Activated CD4-positive, alpha-beta memory T cell treated with anti-CD3 and anti-CD28 coated beads, Interleukin-2, amount 10 ng/mL, durations not matched to agents 7 days and 5 days (primary cell): ENCODE results near the gene SCFD1. TPM values are rescaled to one million over a fixed set of nuclear protein-coding genes. Genes with fewer than 3 reads are reported as not detected.
"Not testable (repeated sequence)": the region's sequence is repeated elsewhere in the genome, so short reads cannot be mapped to it uniquely, and the experiment has no call there.

Experiments used
- CTCF ChIA-PET: fragments of 350-600 bp; sonication (Branson Sonifier 250); formaldehyde crosslinking; loops from one replicate; lab custom pipeline; 2021; ENCODE audit warnings: antibody characterized with exemption, inconsistent platforms; lab: Charles Lee
- POLR2A ChIA-PET: fragments of 350-600 bp; sonication (Branson Sonifier 250); formaldehyde crosslinking; loops from one replicate; lab custom pipeline; 2021; ENCODE audit warnings: antibody characterized with exemption; lab: Charles Lee
- DNase-seq: peaks from one replicate; pipeline ENCODE4 v3.0.0-alpha.2; 2020
- H3K27ac Mint-ChIP-seq: one replicate; pipeline ENCODE4 v1.8.0; 2021; ENCODE audit warnings: mild to moderate bottlenecking, mixed read lengths
- H3K27me3 Mint-ChIP-seq: one replicate; pipeline ENCODE4 v1.8.0; 2021; ENCODE audit warnings: mixed read lengths
- H3K36me3 Mint-ChIP-seq: one replicate; pipeline ENCODE4 v1.8.0; 2021; ENCODE audit warnings: low read depth, mixed read lengths
- H3K4me1 Mint-ChIP-seq: one replicate; pipeline ENCODE4 v1.8.0; 2021; ENCODE audit warnings: mixed read lengths
- H3K4me3 Mint-ChIP-seq: one replicate; pipeline ENCODE4 v1.8.0; 2021; ENCODE audit warnings: mild to moderate bottlenecking, mixed read lengths
- H3K9me3 Mint-ChIP-seq: one replicate; pipeline ENCODE4 v1.8.0; 2021; ENCODE audit warnings: mixed read lengths
- total RNA-seq, 2 experiments: library from RNA; stranded (reverse); gene quantifications; one replicate each; pipeline ENCODE4 v1.2.3, GENCODE V29; 2021

SCFD1 gene
- total RNA-seq, 2 experiments from 2014 or later: 61.8 to 65.4 TPM

DNA sequence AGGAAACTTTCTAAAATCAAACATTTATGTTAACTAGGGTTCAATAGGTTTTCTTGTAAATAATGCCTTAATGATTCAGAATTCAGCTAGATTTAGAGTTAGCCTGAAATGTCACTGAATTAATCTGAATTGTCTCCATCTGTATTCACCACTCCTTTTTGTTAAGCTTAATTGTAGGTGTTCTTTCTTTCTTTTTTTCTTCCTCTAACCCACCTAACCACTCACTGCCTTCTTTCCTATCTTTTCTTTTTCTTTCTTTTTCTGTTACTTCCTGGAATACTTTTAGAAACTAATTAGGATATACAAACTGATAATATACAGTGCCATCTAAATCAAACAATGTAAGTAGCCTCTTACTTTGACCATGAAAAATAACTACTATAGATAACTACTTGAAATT, 33.2 kb upstream of the SCFD1 start:
- H3K36me3 Mint-ChIP-seq: peaks cover 74% of the 10 kb centered on the region

DNA sequence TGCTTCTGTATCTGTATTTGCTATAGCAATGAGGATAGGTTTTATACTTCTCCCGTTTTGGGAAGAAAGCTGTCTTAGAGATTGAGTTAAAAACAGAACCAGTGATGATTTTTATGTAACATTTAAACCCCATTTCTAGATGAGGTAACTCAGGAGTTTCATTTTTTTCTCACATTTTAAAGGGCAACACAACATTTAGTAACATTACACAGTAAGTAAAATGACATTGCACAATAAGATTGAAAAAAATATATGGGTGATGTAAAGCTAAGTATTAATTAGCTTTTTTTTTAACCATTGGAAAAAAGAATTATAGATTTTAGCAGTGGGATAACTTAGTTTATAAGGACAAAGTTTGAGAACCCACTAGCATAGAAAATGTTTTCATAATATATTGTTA, 25.2 kb upstream of the SCFD1 start:
- Mint-ChIP-seq H3K4me1 (no peaks in the 10 kb centered on the region), H3K27ac (no peak overlapping the region), H3K9me3 (no peaks in the 10 kb centered on the region), H3K36me3 (peaks cover 36% of the 10 kb centered on the region), H3K4me3 (no peak overlapping the region), H3K27me3 (no peaks in the 10 kb centered on the region)
- ChIA-PET CTCF (no interaction called here), POLR2A (no interaction called here)
- DNase-seq: no peak

More for the DNA sequence above, 33.2 kb upstream of the SCFD1 start:
- no peak overlapping the region for H3K4me3 Mint-ChIP-seq
- no peak overlapping the region for H3K27ac Mint-ChIP-seq
- CTCF ChIA-PET: no interaction called here
- no peak for DNase-seq
- POLR2A ChIA-PET: interaction anchor here (1.1 kb wide), 1 partner anchor 33 kb away, joined by 3 read pairs; the partner anchor contains the start of gene SCFD1
- no peaks in the 10 kb centered on the region for H3K27me3 Mint-ChIP-seq
- peaks cover 13% of the 10 kb centered on the region for H3K4me1 Mint-ChIP-seq
- peaks cover 2% of the 10 kb centered on the region for H3K9me3 Mint-ChIP-seq

DNA sequence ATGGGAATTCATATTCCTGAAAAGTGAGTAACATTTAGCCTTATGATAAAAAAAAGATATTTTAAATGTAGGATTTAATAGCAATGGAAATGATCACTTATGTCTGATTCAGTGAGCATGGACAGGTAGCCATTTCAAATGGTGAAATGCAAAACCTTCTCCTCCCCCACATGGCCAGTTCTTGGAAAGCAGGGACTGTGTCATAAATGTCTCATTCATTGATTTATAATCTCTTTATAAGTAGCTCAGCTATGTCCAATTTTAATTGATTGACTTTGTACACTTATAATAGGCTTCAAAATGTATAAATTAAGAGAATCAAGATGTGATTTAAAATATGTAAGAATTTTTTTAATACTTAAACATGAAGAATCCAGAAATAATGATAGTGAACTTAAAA, 24.6 kb upstream of the SCFD1 start:
- POLR2A ChIA-PET: no interaction called here

DNA sequence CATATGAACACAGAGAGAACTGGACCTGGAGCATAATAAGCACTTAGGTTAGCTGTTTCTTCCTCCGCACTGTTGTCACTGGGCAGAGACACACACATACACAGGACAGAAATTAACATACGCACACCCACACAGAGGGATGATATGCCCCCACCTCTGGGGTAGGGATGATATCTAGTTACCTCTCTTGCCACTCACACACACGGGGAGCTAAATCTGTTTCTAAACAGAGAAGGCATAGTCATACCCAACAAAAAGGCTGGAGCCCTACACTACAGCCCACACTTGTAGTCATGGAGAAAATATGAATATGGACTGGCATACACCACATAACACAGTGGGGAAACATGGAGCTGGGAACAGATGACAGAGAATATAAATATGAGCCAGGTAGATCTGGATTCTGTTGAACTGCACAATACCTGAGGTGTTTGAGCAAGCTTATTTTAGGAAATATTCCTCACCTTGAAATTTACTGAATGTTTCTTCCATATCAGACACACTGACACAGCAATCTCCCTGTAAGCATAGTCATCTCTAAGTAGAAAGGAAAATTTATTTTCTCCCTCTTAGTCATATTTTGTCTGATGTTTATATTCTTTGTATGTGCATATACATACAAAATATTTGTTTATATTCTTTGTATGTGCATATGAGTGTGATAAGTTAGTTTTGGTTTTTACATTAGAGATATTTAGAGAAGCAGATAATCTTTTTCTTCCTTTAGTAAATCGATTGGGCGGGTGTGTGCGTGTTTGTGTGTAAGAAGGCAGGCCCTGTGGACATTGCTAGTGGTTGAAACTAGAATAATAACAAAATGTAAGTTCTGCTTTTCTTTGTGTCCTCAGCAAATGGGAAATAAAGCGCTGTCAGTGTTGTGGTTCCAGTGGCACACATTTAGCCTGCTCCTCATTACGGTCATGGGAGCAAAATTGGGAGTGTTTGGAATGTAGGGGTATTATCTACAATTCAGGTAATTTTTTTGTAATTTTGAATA, 20.9 kb upstream of the SCFD1 start:
- ChIA-PET CTCF (no interaction called here), POLR2A (no interaction called here)
- no peaks in the 10 kb centered on the region for H3K27me3 Mint-ChIP-seq
- no peaks in the 10 kb centered on the region for H3K4me1 Mint-ChIP-seq
- H3K36me3 Mint-ChIP-seq: peaks cover 46% of the 10 kb centered on the region
- no peaks in the 10 kb centered on the region for H3K9me3 Mint-ChIP-seq
- no peak overlapping the region for H3K27ac Mint-ChIP-seq
- DNase-seq: no peak
- H3K4me3 Mint-ChIP-seq: no peak overlapping the region

More for the DNA sequence above, 24.6 kb upstream of the SCFD1 start:
- peaks cover 34% of the 10 kb centered on the region for H3K36me3 Mint-ChIP-seq
- H3K9me3 Mint-ChIP-seq: no peaks in the 10 kb centered on the region
- no peaks in the 10 kb centered on the region for H3K27me3 Mint-ChIP-seq
- CTCF ChIA-PET: no interaction called here
- no peaks in the 10 kb centered on the region for H3K4me1 Mint-ChIP-seq
- H3K27ac Mint-ChIP-seq: no peak overlapping the region
- no peak for DNase-seq
- no peak overlapping the region for H3K4me3 Mint-ChIP-seq

DNA sequence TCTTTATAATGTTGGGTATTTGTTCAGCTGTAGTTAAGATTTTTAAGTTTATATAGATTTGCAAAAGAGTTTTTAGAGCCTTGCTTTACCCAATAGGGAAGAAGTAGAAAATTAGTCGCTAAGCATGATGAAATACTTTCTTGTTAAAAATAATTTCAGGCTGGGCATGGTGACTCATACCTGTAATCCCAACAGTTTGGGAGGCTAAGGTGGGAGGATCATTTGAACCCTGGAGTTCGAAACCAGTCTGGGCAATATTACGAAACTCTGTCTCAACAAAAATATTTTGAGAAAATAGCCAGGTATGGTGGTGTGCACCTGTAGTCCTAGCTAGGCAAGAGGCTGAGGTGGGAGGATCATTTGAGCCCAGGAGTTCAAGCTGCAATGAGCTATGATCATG, 18.7 kb upstream of the SCFD1 start:
- Mint-ChIP-seq H3K36me3 (peaks cover 50% of the 10 kb centered on the region), H3K4me3 (no peak overlapping the region), H3K27me3 (no peaks in the 10 kb centered on the region), H3K27ac (no peak overlapping the region), H3K9me3 (no peaks in the 10 kb centered on the region), H3K4me1 (no peaks in the 10 kb centered on the region)
- ChIA-PET CTCF (no interaction called here), POLR2A (interaction anchor here (1.1 to 2.4 kb wide), 2 partner anchors 11 to 20 kb away, joined by 3 to 13 read pairs; partner anchors contain the start of gene SCFD1)
- DNase-seq: no peak

DNA sequence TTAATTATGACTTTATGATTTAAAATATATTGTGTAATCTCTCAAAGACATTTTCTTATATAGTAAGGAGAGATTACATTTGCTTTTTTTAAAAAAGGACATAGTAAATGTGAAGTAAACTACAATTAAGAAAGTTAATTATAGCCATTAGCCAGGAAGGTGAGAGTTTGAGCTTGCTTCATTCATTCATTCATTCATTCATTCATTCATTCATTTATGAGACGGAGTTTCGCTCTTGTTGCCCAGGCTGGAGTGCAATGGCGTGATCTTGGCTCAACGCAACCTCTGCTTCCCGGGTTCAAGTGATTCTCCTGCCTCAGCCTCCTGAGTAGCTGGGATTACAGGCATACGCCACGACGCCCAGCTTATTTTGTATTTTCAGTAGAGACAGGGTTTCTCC, 17.4 kb upstream of the SCFD1 start:
- H3K27ac Mint-ChIP-seq, H3K4me3 Mint-ChIP-seq, H3K9me3 Mint-ChIP-seq, DNase-seq, H3K27me3 Mint-ChIP-seq, H3K4me1 Mint-ChIP-seq, CTCF ChIA-PET: not testable (repeated sequence)
- peaks cover 50% of the 10 kb centered on the region for H3K36me3 Mint-ChIP-seq
- POLR2A ChIA-PET: interaction anchor here (2.4 kb wide), 1 partner anchor 18 kb away, joined by 13 read pairs; the partner anchor contains the start of gene SCFD1

DNA sequence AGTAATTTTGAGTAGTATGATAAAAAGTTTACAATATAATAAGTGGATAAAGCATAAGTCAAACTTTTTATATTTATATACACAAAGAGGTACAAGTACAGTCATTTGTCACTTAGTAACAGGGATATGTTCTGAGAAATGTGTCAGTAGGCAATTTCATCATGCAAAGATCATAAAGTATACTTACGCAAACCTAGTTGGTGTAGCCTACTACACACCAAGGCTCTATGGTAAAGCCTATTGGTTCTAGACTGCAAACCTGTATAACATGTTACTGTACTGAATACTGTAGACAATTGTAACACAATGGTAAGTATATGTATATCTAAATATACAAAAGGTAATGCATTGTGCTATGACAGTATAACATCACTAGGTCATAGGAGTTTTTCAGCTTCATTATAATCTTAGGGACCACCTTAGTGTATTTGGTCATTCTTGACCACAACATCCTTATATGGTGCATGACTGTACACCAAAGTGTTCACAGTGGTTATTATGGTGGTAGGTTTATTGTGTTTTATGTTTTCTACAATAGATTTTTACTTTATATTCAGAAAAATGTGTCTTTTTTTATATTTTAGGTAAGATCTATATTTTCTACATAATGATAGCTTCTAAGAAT, 14.9 kb upstream of the SCFD1 start:
- Mint-ChIP-seq H3K9me3 (no peaks in the 10 kb centered on the region), H3K4me1 (no peaks in the 10 kb centered on the region), H3K36me3 (peaks cover 53% of the 10 kb centered on the region), H3K27ac (no peak overlapping the region), H3K4me3 (no peak overlapping the region), H3K27me3 (no peaks in the 10 kb centered on the region)
- POLR2A ChIA-PET: interaction anchor here (7.1 kb wide), 1 partner anchor 15 kb away, joined by 44 read pairs; the partner anchor contains the start of gene SCFD1
- DNase-seq: no peak
- CTCF ChIA-PET: no interaction called here

DNA sequence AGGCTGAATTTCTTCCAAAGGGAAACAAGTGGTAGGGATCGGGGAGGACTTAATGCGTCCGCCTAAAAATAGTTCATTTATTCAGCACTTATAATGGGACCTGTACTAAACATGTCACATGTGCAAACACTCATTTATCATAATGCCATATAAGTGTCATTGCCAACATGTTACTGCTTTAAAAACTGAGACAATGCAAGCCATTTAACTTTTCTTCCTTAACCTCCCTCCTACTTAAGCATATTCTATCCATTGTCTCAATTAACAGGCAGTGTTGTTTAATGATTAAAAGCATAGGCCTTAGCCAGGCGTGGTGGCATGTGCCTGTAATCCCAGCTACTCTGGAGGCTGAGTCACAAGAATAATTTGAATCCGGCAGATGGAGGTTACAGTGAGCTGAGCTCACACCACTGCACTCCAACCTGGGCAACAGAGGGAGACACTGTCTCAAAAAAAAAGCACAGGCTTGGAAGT, 13.5 kb upstream of the SCFD1 start:
- Mint-ChIP-seq H3K27me3 (no peaks in the 10 kb centered on the region), H3K9me3 (no peaks in the 10 kb centered on the region), H3K4me1 (no peaks in the 10 kb centered on the region), H3K27ac (no peak overlapping the region), H3K4me3 (no peak overlapping the region), H3K36me3 (peaks cover 49% of the 10 kb centered on the region)
- ChIA-PET CTCF (no interaction called here), POLR2A (interaction anchor here (7.1 kb wide), 1 partner anchor 13 kb away, joined by 44 read pairs; the partner anchor contains the start of gene SCFD1)
- no peak for DNase-seq

DNA sequence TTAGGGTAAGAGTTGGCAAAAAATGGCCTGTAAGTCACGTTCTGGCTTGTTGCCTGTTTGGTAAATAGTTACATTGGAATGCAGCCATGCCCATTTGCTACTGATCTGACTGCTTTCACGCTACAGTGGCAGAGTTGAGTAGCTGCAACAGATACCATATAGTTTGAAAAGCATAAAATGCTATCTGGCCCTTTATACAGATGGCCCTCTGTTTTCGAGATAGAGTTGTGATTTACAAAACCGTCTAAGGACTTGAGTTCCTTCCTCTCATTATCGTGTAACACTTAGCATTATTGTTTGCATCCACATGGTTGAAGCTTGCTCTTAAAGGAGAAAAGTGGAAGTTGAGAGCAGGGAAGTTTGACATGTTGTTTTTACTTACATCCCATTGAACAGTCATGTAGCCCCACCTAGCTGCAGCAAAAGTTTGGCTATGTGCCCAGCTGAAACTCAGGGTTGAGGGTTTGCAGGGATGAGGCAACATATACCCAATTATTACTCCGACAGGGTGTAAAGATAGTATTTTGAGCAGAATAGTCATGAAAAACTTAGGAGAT, 11.3 kb upstream of the SCFD1 start:
- peaks cover 47% of the 10 kb centered on the region for H3K36me3 Mint-ChIP-seq
- no peak overlapping the region for H3K27ac Mint-ChIP-seq
- no peaks in the 10 kb centered on the region for H3K9me3 Mint-ChIP-seq
- CTCF ChIA-PET: interaction anchor here (1.3 kb wide), 1 partner anchor 11 kb away, joined by 4 read pairs; the partner anchor contains the start of gene SCFD1
- POLR2A ChIA-PET: interaction anchor here (7.1 kb wide), 1 partner anchor 11 kb away, joined by 44 read pairs; the partner anchor contains the start of gene SCFD1
- H3K4me1 Mint-ChIP-seq: no peaks in the 10 kb centered on the region
- no peak overlapping the region for H3K4me3 Mint-ChIP-seq
- DNase-seq: no peak
- H3K27me3 Mint-ChIP-seq: no peaks in the 10 kb centered on the region

DNA sequence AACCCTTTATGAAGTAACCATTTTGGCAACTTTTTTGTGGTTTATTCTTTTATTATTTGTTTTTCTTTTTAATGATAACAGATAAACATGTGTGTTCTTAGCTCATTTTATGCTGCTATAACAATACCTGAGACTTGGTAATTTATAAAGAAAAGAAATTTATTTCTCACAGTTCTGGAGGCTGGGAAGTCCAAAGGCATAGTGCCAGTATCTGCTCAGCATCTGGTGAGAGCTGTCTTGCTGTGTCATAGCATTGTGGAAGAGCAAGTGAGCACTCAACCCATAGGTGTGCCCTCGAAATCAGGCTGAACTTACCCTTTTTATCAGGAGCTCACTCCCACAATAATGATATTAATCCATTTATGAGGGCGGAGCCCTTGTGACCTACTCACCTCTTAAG, 8.0 kb upstream of the SCFD1 start:
- no peaks in the 10 kb centered on the region for H3K27me3 Mint-ChIP-seq
- ChIA-PET CTCF (interaction anchor here (1.2 kb wide), 1 partner anchor 9 kb away, joined by 3 read pairs; no protein-coding TSS in a partner anchor), POLR2A (interaction anchor here (1.1 to 1.3 kb wide), 2 partner anchors 11 to 411 kb away, joined by 3 read pairs; partner anchors contain the start of gene AP4S1)

DNA sequence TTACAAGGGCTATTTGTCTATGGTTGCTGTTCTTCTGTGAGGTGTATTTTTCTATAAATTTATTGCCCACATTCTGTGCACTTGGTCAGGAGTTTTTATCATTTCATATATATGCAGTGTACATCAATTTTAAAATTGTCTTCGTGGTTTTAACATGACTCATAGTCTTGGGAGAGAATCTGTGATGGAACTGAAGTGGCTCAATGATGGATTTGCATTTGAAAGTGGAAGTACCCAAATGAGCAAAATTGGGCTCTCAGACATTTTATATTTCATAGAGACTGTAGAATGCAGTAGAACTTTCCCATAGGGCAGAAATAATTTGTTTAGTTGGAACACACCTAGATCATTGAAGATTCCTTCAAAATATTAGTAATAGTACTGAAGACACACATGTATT, 1.9 kb upstream of the SCFD1 start:
- Mint-ChIP-seq H3K4me1 (peaks cover 35% of the 10 kb centered on the region), H3K4me3 (peak overlapping the region; percentile 7), H3K9me3 (no peaks in the 10 kb centered on the region), H3K27me3 (no peaks in the 10 kb centered on the region), H3K27ac (peak overlapping the region; percentile 48), H3K36me3 (peaks cover 26% of the 10 kb centered on the region)
- CTCF ChIA-PET: no interaction called here
- no peak for DNase-seq
- POLR2A ChIA-PET: interaction anchor here (4.3 kb wide), 1 partner anchor 11 kb away, joined by 44 read pairs; no protein-coding TSS in a partner anchor

More for the DNA sequence above, 8.0 kb upstream of the SCFD1 start:
- Mint-ChIP-seq H3K9me3 (no peaks in the 10 kb centered on the region), H3K27ac (no peak overlapping the region), H3K4me1 (no peaks in the 10 kb centered on the region), H3K4me3 (no peak overlapping the region), H3K36me3 (peaks cover 41% of the 10 kb centered on the region)
- DNase-seq: no peak

DNA sequence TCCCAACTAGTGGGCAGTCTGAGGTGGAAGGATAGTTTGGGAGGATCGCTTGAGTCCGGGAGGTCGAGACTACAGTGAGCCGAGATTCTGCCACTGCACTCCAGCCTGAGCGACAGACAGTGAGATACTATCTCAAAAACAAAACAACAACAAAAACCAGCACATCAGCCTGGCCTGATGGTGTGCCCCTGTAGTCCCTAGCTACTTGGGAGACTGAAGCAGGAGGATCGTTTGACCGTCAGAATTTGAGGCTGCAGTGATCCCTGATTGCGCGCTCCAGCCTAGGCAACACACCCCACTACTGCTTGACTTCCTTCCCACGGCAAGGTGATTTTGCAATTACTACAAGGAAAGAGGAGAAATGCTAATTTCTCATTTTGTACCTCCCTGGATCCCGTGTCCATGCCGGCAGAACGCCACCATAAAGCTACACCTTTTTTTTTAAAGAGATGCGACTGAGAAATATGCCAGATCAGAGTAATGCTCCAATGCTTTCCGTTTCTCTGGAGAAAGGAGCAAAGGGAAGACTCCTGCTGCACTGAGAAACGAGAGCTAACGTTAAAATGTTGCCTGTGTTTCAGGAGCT, 672 bp upstream of the SCFD1 start:
- H3K36me3 Mint-ChIP-seq: peaks cover 18% of the 10 kb centered on the region
- peak overlapping the region; percentile 87 for H3K4me3 Mint-ChIP-seq
- peak; percentile 29 for DNase-seq
- H3K9me3 Mint-ChIP-seq: no peaks in the 10 kb centered on the region
- ChIA-PET POLR2A (interaction anchor here (0.6 to 4.3 kb wide), 19 partner anchors 9 to 836 kb away, joined by 3 to 44 read pairs (median 5); partner anchors contain the start of genes AP4S1, DTD2, G2E3 and HEATR5A), CTCF (interaction anchor here (1.8 to 2.0 kb wide), 2 partner anchors 10 to 33 kb away, joined by 4 to 6 read pairs; no protein-coding TSS in a partner anchor)
- peaks cover 37% of the 10 kb centered on the region for H3K4me1 Mint-ChIP-seq
- peak overlapping the region; percentile 93 for H3K27ac Mint-ChIP-seq
- no peaks in the 10 kb centered on the region for H3K27me3 Mint-ChIP-seq
